ENCODE measurements around the gene CLIP4.

Gene CLIP4

DNA sequence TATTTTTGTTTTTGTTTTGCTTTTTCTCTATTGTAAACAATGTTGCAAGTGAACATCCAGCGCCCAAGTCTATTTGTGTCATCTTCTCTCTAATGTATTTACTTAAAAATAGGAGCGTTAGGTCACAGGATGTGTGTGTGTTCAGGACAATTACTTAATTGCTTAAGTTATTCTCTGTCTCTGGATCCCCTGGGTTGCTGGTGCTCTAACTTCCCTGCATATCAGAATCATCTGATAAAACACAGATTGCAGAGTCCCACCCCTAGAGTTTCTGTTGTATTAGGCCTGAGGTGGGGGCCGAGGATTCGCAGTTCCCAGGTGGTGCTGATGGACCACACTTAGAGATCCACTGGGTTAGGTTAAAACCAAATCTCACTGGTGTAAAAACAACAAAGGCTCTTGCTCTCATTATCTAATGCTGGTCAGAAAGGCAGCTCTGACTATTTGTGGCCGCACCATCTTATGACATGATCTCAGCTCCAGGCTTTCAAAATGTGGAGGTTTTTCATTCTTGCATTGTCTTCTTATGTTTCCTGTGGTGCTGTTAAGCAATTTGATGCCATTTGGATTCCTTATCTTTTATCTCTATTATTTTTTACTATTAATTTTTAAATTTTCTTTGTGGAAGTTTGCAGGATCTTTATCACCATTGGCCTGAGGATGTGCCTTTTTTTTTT, 87.7 kb downstream of the CLIP4 start:
- no peak overlapping the region for H3K4me3 ChIP-seq (ENCODE audit: low read length)
- no peak for TF ChIP-seq EZH2phosphoT487 (IDR thresholded peaks at IDR 0.05; ENCODE audit: borderline replicate concordance, low read length)
- no peak for TF ChIP-seq CTCF (IDR thresholded peaks at IDR 0.05; ENCODE audit: low read depth, low read length, poor library complexity, severe bottlenecking)
- no peaks in the 10 kb centered on the region for H3K9me2 ChIP-seq (replicated peaks; ENCODE audit: control insufficient read depth, low read length)

GRCh38 chr2:29206941-29207340, 91.7 kb downstream of the CLIP4 start:
- Histone ChIP-seq H3K36me3 (ENCODE audit: control insufficient read depth, low read length) (no peaks in the 10 kb centered on the region), H3K9me2 (replicated peaks; ENCODE audit: control insufficient read depth, low read length) (no peaks in the 10 kb centered on the region), H3K9me3 (ENCODE audit: control insufficient read depth, insufficient read depth, low read length) (no peaks in the 10 kb centered on the region), H3K4me3 (ENCODE audit: low read length) (no peak overlapping the region), H3K27me3 (ENCODE audit: control insufficient read depth, low read length) (peaks cover 3% of the 10 kb centered on the region; the same call in 1 of the 2 replicates), H3F3A (ENCODE audit: control insufficient read depth, insufficient read depth) (no peaks in the 10 kb centered on the region), H3K79me2 (ENCODE audit: control insufficient read depth, low read length) (no peaks in the 10 kb centered on the region), H3K27ac (ENCODE audit: low read depth, low read length) (no peak overlapping the region), H4K20me1 (ENCODE audit: control insufficient read depth, insufficient read depth, low read depth, low read length) (no peaks in the 10 kb centered on the region), H3K4me1 (ENCODE audit: control insufficient read depth, low read length) (no peaks in the 10 kb centered on the region), H3K4me2 (ENCODE audit: low read length) (no peak overlapping the region)
- TF ChIP-seq CTCF (IDR thresholded peaks at IDR 0.05; ENCODE audit: low read depth, low read length, poor library complexity, severe bottlenecking) (no peak), EZH2phosphoT487 (IDR thresholded peaks at IDR 0.05; ENCODE audit: borderline replicate concordance, low read length) (no peak)

More for the DNA sequence above, 87.7 kb downstream of the CLIP4 start:
- Histone ChIP-seq H4K20me1 (ENCODE audit: control insufficient read depth, insufficient read depth, low read depth, low read length) (no peaks in the 10 kb centered on the region), H3K27ac (ENCODE audit: low read depth, low read length) (no peak overlapping the region), H3F3A (ENCODE audit: control insufficient read depth, insufficient read depth) (no peaks in the 10 kb centered on the region), H3K4me2 (ENCODE audit: low read length) (no peak overlapping the region), H3K9me3 (ENCODE audit: control insufficient read depth, insufficient read depth, low read length) (no peaks in the 10 kb centered on the region), H3K27me3 (ENCODE audit: control insufficient read depth, low read length) (no peaks in the 10 kb centered on the region), H3K79me2 (ENCODE audit: control insufficient read depth, low read length) (no peaks in the 10 kb centered on the region), H3K4me1 (ENCODE audit: control insufficient read depth, low read length) (no peaks in the 10 kb centered on the region), H3K36me3 (ENCODE audit: control insufficient read depth, low read length) (no peaks in the 10 kb centered on the region)

GRCh38 chr2:29207352-29208148, 92.3 kb downstream of the CLIP4 start:
- Histone ChIP-seq H3K4me3 (ENCODE audit: low read length) (no peak overlapping the region), H3K4me1 (ENCODE audit: control insufficient read depth, low read length) (no peaks in the 10 kb centered on the region), H3F3A (ENCODE audit: control insufficient read depth, insufficient read depth) (no peaks in the 10 kb centered on the region), H3K27ac (ENCODE audit: low read depth, low read length) (no peak overlapping the region), H3K9me3 (ENCODE audit: control insufficient read depth, insufficient read depth, low read length) (no peaks in the 10 kb centered on the region), H3K79me2 (ENCODE audit: control insufficient read depth, low read length) (no peaks in the 10 kb centered on the region), H4K20me1 (ENCODE audit: control insufficient read depth, insufficient read depth, low read depth, low read length) (no peaks in the 10 kb centered on the region), H3K9me2 (replicated peaks; ENCODE audit: control insufficient read depth, low read length) (no peaks in the 10 kb centered on the region), H3K4me2 (ENCODE audit: low read length) (no peak overlapping the region), H3K27me3 (ENCODE audit: control insufficient read depth, low read length) (peaks cover 3% of the 10 kb centered on the region; the same call in 1 of the 2 replicates), H3K36me3 (ENCODE audit: control insufficient read depth, low read length) (no peaks in the 10 kb centered on the region)
- TF ChIP-seq CTCF (IDR thresholded peaks at IDR 0.05; ENCODE audit: low read depth, low read length, poor library complexity, severe bottlenecking): no peak
- no peak for TF ChIP-seq EZH2phosphoT487 (IDR thresholded peaks at IDR 0.05; ENCODE audit: borderline replicate concordance, low read length)
